HG03469 (cell line): Measurements from ENCODE around the gene ME1.
"Not testable (repeated sequence)": the region's sequence is repeated elsewhere in the genome, so short reads cannot be mapped to it uniquely, and the experiment has no call there.

Experiments
- ATAC-seq: cut with Tn5 transposase; IDR thresholded peaks from one replicate; pipeline ENCODE4 v1.9.1; 2021; ENCODE audit warnings: mild to moderate bottlenecking, moderate library complexity, moderate number of reproducible peaks; ENCODE audit not compliant: unreplicated experiment

The ME1 gene

GRCh38 chr6:83430611-83431544, at the start of gene ME1:
Gene ME1, minus strand, starts transcription at chr6:83431051. Its CDS starts 97 bp downstream, at chr6:83430954.
- peak; percentile 53 for ATAC-seq

GRCh38 chr6:83480470-83480869, 49.6 kb upstream of the ME1 start:
- no peak for ATAC-seq

DNA sequence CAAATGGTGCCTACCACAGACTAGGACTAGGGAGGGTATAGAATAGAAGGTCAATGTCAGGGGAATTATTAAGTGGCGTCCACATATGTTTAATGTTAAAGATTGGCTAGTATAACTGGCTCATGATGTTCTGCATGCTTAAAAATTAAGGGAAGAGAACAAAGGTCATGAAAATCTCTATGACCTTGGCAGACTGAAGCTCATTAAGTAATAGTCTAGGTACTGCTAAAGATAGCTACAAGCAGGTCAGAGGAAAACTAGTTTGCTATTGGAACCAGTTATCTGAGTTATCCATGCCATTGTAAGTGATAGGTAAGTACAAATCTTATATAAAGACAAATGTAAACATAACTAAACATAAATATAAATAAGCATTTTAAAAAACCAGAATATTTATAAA, 48.5 kb upstream of the ME1 start:
- ATAC-seq, result no peak

DNA sequence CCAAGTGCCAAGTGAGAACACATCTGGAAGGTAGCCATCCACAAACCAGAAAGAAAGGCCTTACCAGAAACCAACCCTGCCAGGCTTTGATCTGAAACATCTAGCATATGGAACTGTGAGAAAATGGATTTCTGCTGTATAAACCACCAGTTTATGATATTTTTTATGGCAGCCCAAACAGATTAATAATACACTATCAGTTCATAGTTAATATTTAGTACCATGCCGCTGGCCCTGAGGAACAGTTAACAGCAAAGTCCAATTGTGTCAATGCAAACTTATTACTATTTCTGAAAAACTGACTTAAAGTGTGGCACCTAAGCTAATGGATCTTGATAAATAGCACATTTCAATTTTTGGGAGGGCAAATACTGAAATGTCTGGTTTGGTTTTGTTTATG, 46.1 kb upstream of the ME1 start:
- ATAC-seq, result no peak

- no peak for ATAC-seq
Observed at GRCh38 chr6:83474309-83474708, 43.5 kb upstream of the ME1 start.

DNA sequence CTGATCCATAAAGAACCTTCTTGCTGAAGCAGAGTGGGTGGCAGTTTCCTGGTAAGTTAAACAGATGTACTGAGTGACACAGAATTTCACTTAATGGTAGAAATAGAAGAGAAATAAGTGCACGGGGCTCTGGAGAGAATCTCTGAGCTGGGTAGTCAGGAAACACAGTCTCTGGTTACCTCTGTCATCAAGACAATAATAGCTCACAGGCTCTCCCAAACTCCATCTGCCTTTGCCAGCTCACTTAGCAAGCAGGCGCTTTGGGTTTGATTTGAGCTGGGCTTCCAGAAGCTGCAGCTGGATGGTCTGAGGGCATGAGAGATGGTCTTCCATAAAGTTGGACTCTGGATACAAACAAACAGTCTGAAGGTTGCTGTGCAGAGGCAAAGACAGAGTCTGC, 41.9 kb upstream of the ME1 start:
- no peak for ATAC-seq

- no peak for ATAC-seq
Observed at GRCh38 chr6:83470587-83470986, 39.7 kb upstream of the ME1 start.

DNA sequence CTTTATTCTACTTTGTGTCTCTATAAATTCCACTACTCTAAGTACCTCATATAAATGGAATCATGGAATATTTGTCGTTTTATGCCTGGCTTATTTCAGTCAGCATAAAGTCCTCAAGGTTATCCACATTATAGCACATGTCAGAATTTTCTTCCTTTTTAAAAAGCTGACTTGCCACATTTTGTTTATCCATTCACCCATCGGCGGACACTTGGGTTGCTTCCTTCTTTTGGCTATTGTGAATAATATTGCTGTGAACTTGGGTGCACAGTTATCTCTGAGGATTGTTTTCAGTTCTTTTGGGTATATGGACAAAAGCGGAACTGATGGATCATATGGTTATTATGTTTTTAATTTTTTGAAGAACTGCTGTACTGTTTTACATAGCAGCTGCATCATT, 39.1 kb upstream of the ME1 start:
- no peak for ATAC-seq

GRCh38 chr6:83467620-83468036, 36.8 kb upstream of the ME1 start:
- ATAC-seq, result no peak

- no peak for ATAC-seq
Observed at GRCh38 chr6:83466328-83466727, 35.5 kb upstream of the ME1 start.

DNA sequence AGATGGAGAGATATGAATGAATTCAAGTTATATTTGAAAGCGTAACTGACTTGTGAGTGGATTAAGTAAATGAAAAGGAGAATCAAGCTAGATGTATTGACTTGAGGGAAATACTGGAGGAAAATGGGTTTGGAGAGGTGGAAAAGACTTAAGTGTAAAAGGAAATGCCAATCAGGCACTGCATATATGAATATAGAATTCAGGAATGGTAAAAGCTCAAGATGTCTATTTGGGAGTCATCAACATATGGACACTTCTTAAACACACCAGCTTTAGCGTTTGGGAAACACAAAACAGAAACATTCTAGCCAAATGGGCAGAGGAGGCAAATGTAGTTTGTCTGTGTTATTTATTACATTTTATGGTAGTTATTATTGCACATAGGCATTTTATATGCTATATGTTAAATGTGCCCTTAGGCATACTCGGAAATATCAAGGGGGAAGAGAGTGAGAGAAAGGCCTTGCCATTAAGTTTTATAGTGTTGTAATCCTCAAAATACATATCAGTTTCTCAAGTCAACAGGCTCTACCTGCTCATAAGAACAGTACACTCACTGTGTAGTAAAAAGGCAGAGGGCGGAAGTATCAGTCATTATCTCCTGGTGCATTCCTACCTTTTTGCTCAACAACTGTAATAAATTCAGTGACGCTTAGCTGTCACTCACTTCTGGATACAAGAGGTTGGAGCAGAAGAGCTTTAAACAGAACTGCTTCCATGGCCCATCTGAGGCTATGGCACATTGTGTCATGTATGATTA, 33.7 kb upstream of the ME1 start:
- ATAC-seq, result no peak

- no peak for ATAC-seq
Observed at GRCh38 chr6:83463886-83464285, 33.0 kb upstream of the ME1 start.

GRCh38 chr6:83462524-83462923, 31.7 kb upstream of the ME1 start:
- no peak for ATAC-seq

GRCh38 chr6:83461438-83461837, 30.6 kb upstream of the ME1 start:
- no peak for ATAC-seq

- no peak for ATAC-seq
Observed at GRCh38 chr6:83459663-83460062, 28.8 kb upstream of the ME1 start.

GRCh38 chr6:83450015-83450414, 19.2 kb upstream of the ME1 start:
- ATAC-seq, result not testable (repeated sequence)

- not testable (repeated sequence) for ATAC-seq
Observed at GRCh38 chr6:83444086-83444699, 13.3 kb upstream of the ME1 start.

DNA sequence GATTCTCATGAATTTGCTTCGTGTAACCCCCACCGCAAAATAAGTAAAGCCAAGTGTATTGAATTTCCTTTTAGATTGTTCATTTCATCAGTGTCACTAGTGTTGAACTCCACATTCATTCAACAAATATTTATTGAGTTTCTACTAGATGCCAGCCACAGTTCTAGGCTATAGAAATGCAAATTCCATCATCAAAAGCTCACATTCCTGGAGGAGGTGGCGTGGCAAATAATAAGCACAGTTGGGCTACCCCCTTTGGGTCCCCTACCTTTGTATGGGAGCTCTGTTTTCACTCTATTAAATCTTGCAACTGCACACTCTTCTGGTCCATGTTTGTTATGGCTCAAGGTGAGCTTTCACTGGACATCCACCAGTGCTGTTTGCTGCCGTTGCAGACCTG, 12.7 kb upstream of the ME1 start:
- ATAC-seq, result no peak

DNA sequence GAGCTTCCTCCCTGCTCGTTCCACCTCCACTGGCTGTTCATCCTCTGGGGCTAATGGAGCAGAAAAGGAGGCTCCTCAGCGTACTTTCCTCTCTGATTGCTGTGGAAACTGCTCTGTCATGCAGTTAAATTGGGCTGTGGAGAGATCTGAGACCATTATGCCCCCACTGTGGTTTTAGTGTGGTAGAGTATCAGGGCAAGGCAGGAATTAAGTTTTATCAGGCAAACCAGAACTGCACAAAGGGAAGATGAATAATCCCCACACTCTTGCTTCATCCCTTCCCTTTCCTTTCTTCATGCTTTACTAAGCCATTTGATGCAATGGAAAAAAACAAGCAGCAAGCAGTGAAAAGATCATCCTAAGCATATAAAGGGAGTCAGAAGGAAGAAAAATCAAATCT, 11.9 kb upstream of the ME1 start:
- ATAC-seq, result no peak

GRCh38 chr6:83439201-83439600, 8.3 kb upstream of the ME1 start:
- no peak for ATAC-seq

DNA sequence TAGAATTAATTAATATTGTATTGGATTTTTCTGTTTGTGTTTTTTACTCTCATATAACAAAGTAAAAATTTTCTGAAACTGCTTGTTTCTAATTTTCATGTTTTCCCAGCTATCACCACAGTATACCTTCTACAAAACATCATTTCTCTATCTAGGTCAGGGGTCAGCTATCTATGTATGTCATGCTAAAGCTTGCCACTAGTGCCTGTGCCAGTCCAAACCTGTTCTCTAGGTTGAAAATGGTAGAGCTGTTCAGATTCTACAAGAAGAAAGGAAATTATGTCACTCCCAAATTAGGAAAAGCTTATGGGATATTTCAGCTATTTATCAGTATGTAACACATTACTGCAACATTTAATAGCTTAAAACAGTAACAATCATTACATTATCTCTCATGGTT, 5.8 kb upstream of the ME1 start:
- no peak for ATAC-seq

DNA sequence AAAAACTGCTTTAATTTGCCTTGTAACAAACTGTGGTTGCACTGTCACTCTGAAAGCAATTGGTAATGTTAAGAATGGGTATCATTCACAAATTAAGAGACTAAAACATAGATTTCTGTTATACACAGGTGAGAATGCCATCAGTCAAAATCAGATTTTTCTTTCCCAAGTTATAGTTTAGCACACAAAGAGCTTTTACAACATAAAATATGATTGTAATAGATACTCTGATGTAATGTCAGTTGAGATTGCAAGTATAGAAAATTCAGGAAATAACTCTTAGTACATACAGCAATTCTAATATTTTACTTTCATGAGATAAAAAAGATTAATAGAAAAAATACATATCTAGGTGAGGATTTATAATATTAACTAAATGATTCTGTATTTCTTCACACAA, 2.3 kb upstream of the ME1 start:
- ATAC-seq, result no peak
